Measurements from ENCODE around the gene HLA-DOA.

HLA-DOA gene

DNA sequence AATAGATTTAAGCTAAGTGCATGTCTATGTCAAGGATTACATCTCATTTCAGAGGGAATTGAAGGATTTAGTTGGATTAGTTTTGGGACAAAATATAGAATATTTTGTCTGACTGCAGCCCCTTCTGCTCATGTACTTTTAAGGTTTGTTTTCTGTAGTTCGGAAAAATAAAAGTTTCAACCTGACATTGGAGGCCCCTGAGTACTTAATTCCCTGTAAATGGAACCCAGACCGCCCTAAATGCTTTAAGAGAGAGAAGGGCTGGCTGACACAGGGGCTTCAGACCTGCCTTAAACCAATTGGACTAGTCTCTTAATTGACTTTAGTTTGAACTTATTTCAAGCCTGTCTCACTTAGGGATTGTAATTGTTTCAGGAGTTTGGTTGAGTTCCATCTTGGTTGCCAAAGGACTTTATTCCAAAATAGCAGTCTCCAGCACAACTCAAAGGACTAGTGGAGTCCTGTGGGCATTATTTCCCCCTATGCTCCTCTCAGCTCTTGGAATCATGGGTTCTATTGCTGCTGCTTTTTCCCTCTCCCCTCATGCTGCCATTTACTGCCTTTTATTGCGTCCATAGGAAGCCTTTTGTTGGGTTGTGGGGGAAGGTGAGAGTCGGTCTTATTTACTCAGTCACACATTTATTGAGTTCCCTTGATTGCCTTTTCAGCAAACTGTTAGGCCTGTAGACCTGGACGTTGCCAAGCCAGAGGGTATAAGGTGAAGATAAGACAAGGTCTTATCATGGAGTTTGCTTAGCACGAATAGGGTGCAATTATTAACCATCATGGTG is 26.5 kb downstream of the HLA-DOA start:
- Histone ChIP-seq H3K9me2 (replicated peaks; ENCODE audit: insufficient read depth, low read length) (no peaks in the 10 kb centered on the region), H3K4me2 (ENCODE audit: low read depth, low read length) (no peak overlapping the region), H3K4me1 (ENCODE audit: low read length) (peaks cover 11% of the 10 kb centered on the region; the same call in 1 of the 2 replicates), H3K9ac (ENCODE audit: low read length) (no peak overlapping the region), H2AFZ (ENCODE audit: low read length) (no peak overlapping the region), H3K36me3 (replicated peaks; ENCODE audit: insufficient read depth, low read length) (peaks cover 24% of the 10 kb centered on the region), H3K27ac (ENCODE audit: low read length) (peak overlapping the region; percentile 10; the same call in 1 of the 2 replicates), H3K4me3 (ENCODE audit: low read length) (no peak overlapping the region), H3K9me3 (replicated peaks; ENCODE audit: insufficient read depth, low read length) (no peaks in the 10 kb centered on the region), H4K20me1 (ENCODE audit: insufficient read depth, low read length) (peaks cover 48% of the 10 kb centered on the region), H3K79me2 (ENCODE audit: low read length) (peaks cover 19% of the 10 kb centered on the region), H3F3A (ENCODE audit: insufficient read depth, low read length) (peaks cover 67% of the 10 kb centered on the region), H3K27me3 (replicated peaks; ENCODE audit: insufficient read depth, low read length) (no peaks in the 10 kb centered on the region)
- DNase-seq: no peak
- TF ChIP-seq EZH2 (optimal IDR thresholded peaks at IDR 0.05; ENCODE audit: low read depth, low read length): no peak
- TF ChIP-seq EZH2phosphoT487 (IDR thresholded peaks at IDR 0.05; ENCODE audit: low read length): no peak
- TF ChIP-seq, protein P1, sequence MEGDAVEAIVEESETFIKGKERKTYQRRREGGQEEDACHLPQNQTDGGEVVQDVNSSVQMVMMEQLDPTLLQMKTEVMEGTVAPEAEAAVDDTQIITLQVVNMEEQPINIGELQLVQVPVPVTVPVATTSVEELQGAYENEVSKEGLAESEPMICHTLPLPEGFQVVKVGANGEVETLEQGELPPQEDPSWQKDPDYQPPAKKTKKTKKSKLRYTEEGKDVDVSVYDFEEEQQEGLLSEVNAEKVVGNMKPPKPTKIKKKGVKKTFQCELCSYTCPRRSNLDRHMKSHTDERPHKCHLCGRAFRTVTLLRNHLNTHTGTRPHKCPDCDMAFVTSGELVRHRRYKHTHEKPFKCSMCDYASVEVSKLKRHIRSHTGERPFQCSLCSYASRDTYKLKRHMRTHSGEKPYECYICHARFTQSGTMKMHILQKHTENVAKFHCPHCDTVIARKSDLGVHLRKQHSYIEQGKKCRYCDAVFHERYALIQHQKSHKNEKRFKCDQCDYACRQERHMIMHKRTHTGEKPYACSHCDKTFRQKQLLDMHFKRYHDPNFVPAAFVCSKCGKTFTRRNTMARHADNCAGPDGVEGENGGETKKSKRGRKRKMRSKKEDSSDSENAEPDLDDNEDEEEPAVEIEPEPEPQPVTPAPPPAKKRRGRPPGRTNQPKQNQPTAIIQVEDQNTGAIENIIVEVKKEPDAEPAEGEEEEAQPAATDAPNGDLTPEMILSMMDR (IDR thresholded peaks at IDR 0.05; ENCODE audit: low read length): no peak

DNA sequence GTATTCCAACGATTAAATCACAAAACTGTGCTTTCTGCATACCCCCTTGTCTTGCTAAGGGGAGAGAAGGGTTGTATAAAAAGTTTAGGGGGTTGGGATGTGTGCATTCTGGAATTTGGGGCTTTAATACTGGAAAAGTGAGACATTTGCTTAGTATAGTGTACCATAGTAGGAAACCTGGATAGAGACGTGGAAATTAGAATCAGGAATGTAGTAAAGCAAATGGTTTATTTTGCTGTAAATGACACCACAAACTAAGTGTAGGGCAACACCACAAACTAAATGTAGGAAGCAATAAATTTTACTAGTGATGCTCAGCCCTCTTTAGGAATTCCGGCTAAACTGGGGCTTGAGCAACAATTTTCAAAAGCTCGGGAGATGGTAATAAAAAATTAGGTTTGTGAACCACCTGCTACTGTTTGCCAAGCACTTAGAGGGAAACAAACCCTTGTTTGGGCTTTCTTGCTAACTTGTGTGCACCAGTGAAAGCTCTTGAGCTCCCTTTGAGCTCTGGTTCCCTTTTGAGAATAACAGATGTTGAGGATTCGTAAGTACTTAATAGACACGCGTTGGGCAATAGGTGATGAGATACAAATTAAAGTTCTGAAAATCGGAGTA is 27.2 kb downstream of the HLA-DOA start:
- peaks cover 26% of the 10 kb centered on the region for H3K79me2 ChIP-seq (ENCODE audit: low read length)
- peaks cover 55% of the 10 kb centered on the region for H4K20me1 ChIP-seq (ENCODE audit: insufficient read depth, low read length)
- H3F3A ChIP-seq (ENCODE audit: insufficient read depth, low read length): peaks cover 72% of the 10 kb centered on the region
- peaks cover 30% of the 10 kb centered on the region for H3K36me3 ChIP-seq (replicated peaks; ENCODE audit: insufficient read depth, low read length)
- no peak overlapping the region for H2AFZ ChIP-seq (ENCODE audit: low read length)
- H3K4me1 ChIP-seq (ENCODE audit: low read length): peaks cover 11% of the 10 kb centered on the region; the same call in 1 of the 2 replicates
- no peak overlapping the region for H3K4me2 ChIP-seq (ENCODE audit: low read depth, low read length)
- peak overlapping the region; percentile 10; the same call in 1 of the 2 replicates for H3K27ac ChIP-seq (ENCODE audit: low read length)
- H3K27me3 ChIP-seq (replicated peaks; ENCODE audit: insufficient read depth, low read length): no peaks in the 10 kb centered on the region
- no peaks in the 10 kb centered on the region for H3K9me2 ChIP-seq (replicated peaks; ENCODE audit: insufficient read depth, low read length)
- no peak overlapping the region for H3K4me3 ChIP-seq (ENCODE audit: low read length)
- no peak for TF ChIP-seq EZH2 (optimal IDR thresholded peaks at IDR 0.05; ENCODE audit: low read depth, low read length)
- TF ChIP-seq, protein P1 (IDR thresholded peaks at IDR 0.05; ENCODE audit: low read length): no peak
- no peak for TF ChIP-seq EZH2phosphoT487 (IDR thresholded peaks at IDR 0.05; ENCODE audit: low read length)
- no peaks in the 10 kb centered on the region for H3K9me3 ChIP-seq (replicated peaks; ENCODE audit: insufficient read depth, low read length)
- no peak overlapping the region for H3K9ac ChIP-seq (ENCODE audit: low read length)
- DNase-seq: no peak

DNA sequence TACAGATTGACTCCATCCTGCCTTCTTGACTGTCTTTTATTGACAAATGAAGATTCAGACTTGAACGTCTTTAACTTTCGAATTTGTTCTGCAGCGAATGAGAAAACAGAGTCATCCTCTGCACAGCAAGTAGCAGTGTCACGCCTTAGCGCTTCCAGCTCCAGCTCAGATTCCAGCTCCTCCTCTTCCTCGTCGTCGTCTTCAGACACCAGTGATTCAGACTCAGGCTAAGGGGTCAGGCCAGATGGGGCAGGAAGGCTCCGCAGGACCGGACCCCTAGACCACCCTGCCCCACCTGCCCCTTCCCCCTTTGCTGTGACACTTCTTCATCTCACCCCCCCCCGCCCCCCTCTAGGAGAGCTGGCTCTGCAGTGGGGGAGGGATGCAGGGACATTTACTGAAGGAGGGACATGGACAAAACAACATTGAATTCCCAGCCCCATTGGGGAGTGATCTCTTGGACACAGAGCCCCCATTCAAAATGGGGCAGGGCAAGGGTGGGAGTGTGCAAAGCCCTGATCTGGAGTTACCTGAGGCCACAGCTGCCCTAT is 28.8 kb downstream of the HLA-DOA start:
- no peaks in the 10 kb centered on the region for H3K9me3 ChIP-seq (replicated peaks; ENCODE audit: insufficient read depth, low read length)
- H3K27me3 ChIP-seq (replicated peaks; ENCODE audit: insufficient read depth, low read length): no peaks in the 10 kb centered on the region
- no peak overlapping the region for H3K4me3 ChIP-seq (ENCODE audit: low read length)
- TF ChIP-seq EZH2phosphoT487 (IDR thresholded peaks at IDR 0.05; ENCODE audit: low read length): no peak
- TF ChIP-seq, protein P1 (IDR thresholded peaks at IDR 0.05; ENCODE audit: low read length): no peak
- peaks cover 71% of the 10 kb centered on the region for H4K20me1 ChIP-seq (ENCODE audit: insufficient read depth, low read length)
- H3K9ac ChIP-seq (ENCODE audit: low read length): no peak overlapping the region
- peaks cover 89% of the 10 kb centered on the region for H3F3A ChIP-seq (ENCODE audit: insufficient read depth, low read length)
- H3K9me2 ChIP-seq (replicated peaks; ENCODE audit: insufficient read depth, low read length): no peaks in the 10 kb centered on the region
- H2AFZ ChIP-seq (ENCODE audit: low read length): no peak overlapping the region
- H3K4me1 ChIP-seq (ENCODE audit: low read length): peaks cover 19% of the 10 kb centered on the region; the same call in 1 of the 2 replicates
- no peak overlapping the region for H3K27ac ChIP-seq (ENCODE audit: low read length)
- no peak overlapping the region for H3K4me2 ChIP-seq (ENCODE audit: low read depth, low read length)
- H3K36me3 ChIP-seq (replicated peaks; ENCODE audit: insufficient read depth, low read length): peaks cover 46% of the 10 kb centered on the region
- DNase-seq: no peak
- peaks cover 43% of the 10 kb centered on the region for H3K79me2 ChIP-seq (ENCODE audit: low read length)
